K562 (cell line): ENCODE data around the gene CPEB1. TPM values are rescaled to one million over a fixed set of nuclear protein-coding genes. Genes with fewer than 3 reads are reported as not detected.

ENCODE experiments used
- ARHGAP35 ChIP-seq: fragments of 450-650 bp; IDR thresholded peaks from 2 replicates; pipeline ENCODE4 v1.6.1; 2018; ENCODE audit not compliant: partially characterized antibody
- CBX8 ChIP-seq: fragments of 200-600 bp; sonication (generic); IDR thresholded peaks from 2 replicates; pipeline ENCODE4 v1.6.1; 2012; ENCODE audit warnings: borderline replicate concordance, mixed run types, low read depth, mild to moderate bottlenecking, moderate library complexity, mixed read lengths, low read length, control low read depth, inconsistent platforms; ENCODE audit not compliant: poor library complexity, severe bottlenecking; ENCODE audit errors: extremely low read depth
- DMBX1 ChIP-seq: fragments of 250-450 bp; sonication (Bioruptor Pico); IDR thresholded peaks from 2 replicates; pipeline ENCODE4 v1.8.0; 2022; ENCODE audit warnings: inconsistent platforms, mild to moderate bottlenecking, moderate library complexity, borderline replicate concordance
- DPF2 ChIP-seq: fragments of 450-650 bp; IDR thresholded peaks from 2 replicates; pipeline ENCODE4 v1.6.1; 2016
- ESRRA ChIP-seq: fragments of 450-650 bp; IDR thresholded peaks from 2 replicates; pipeline ENCODE4 v1.6.1; 2014; ENCODE audit warnings: low read depth, mild to moderate bottlenecking, moderate library complexity, borderline replicate concordance
- HSF4 ChIP-seq: fragments of 250-450 bp; sonication (Bioruptor Pico); IDR thresholded peaks from 2 replicates; pipeline ENCODE4 v2.1.2; 2022; ENCODE audit warnings: mild to moderate bottlenecking, moderate library complexity, borderline replicate concordance
- L3MBTL2 ChIP-seq: fragments of 450-650 bp; IDR thresholded peaks from 2 replicates; pipeline ENCODE4 v1.6.1; 2016; ENCODE audit warnings: mild to moderate bottlenecking, moderate library complexity
- NFXL1 ChIP-seq: fragments of 450-650 bp; formaldehyde crosslinking; IDR thresholded peaks from 2 replicates; pipeline ENCODE4 v1.4.0; 2021; ENCODE audit warnings: mild to moderate bottlenecking
- PBX2 ChIP-seq, 2 experiments: IDR thresholded peaks in 1 of 2; conservative IDR thresholded peaks in 1 of 2; 2 replicates each; pipeline ENCODE4 v1.6.1; 2016; ENCODE audit warnings: low read depth in 2 of 2, mild to moderate bottlenecking in 1 of 2, missing compliant biosample characterization in 1 of 2, missing genetic modification characterization in 1 of 2, moderate library complexity in 1 of 2
- RREB1 ChIP-seq: fragments of 250-450 bp; sonication (Bioruptor Pico); IDR thresholded peaks from 2 replicates; pipeline ENCODE4 v1.4.0; 2020
- SIN3A ChIP-seq, 2 experiments: fragments of 150-350 bp in 1 of 2; IDR thresholded peaks; 2 replicates each; pipeline ENCODE4 v1.6.1; 2011 to 2016; ENCODE audit warnings: borderline replicate concordance in 2 of 2, low read depth in 2 of 2, low read length in 2 of 2, mild to moderate bottlenecking in 2 of 2, moderate library complexity in 2 of 2; ENCODE audit not compliant: control insufficient read depth in 1 of 2
- TAL1 ChIP-seq: fragments of 450-650 bp; IDR thresholded peaks from 2 replicates; pipeline ENCODE4 v1.6.1; 2016; ENCODE audit warnings: mild to moderate bottlenecking
- ZBTB7A ChIP-seq: IDR thresholded peaks from 2 replicates; pipeline ENCODE4 v1.6.1; 2011; ENCODE audit warnings: low read depth, mild to moderate bottlenecking, low read length, moderate library complexity, borderline replicate concordance; ENCODE audit not compliant: control insufficient read depth
- ZNF518B ChIP-seq: fragments of 250-450 bp; sonication (Bioruptor Pico); IDR thresholded peaks from 2 replicates; pipeline ENCODE4 v1.5.0; 2021; ENCODE audit warnings: mild to moderate bottlenecking, moderate library complexity
- ZNF77 ChIP-seq: fragments of 250-450 bp; sonication (Bioruptor Pico); IDR thresholded peaks from 2 replicates; pipeline ENCODE4 v1.5.0; 2020
- polyA plus RNA-seq, 8 experiments: library from polyadenylated mRNA; depleted of rRNA in 4 of 8; stranded (reverse) in 5 of 8; unstranded in 3 of 8; fragments of >200 nt; fragmentation: Nextera tagmentation in 2 of 8; fragmentation: Illumina TruSeq in 1 of 8; extraction: Ambion mirVana in 2 of 8; extraction: Trizol in 1 of 8; gene quantifications; 2 replicates each; pipeline versions ENCODE4 v1.2.1 to v1.2.3, GENCODE V29; 2011 to 2014; ENCODE audit warnings: inconsistent platforms in 1 of 8, missing spikeins in 1 of 8
- total RNA-seq, 7 experiments: library from RNA; depleted of rRNA in 6 of 7; stranded (reverse); fragments of >200 nt in 6 of 7; fragmentation: Illumina TruSeq in 2 of 7; extraction: Trizol in 2 of 7; gene quantifications; 2 replicates each; pipeline versions ENCODE4 v1.2.1 to v1.2.3, GENCODE V29; 2011 to 2021; ENCODE audit warnings: low replicate concordance in 1 of 7

The CPEB1 gene
- total and polyA plus RNA-seq, 9 of the 15 experiments (the other 6 are each of a cell fraction or from before 2014, with no cell fraction given), result 2.2 to 13.4 (median 9.7) TPM

GRCh38 chr15:82549199-82549665, 97.9 kb downstream of the CPEB1 start (continued):
- no peak for TF ChIP-seq NFXL1
- TF ChIP-seq ESRRA, result no peak
- TF ChIP-seq RREB1 (CRISPR knock-in tag), result no peak
- TF ChIP-seq ZNF518B (CRISPR knock-in tag), result no peak
- TF ChIP-seq L3MBTL2, result peak; percentile 44; the same call in 1 of the 2 replicates
- no peak for TF ChIP-seq ZBTB7A
- TF ChIP-seq ZNF77 (CRISPR knock-in tag), result no peak
- TF ChIP-seq PBX2 (CRISPR knock-in tag; IDR thresholded peaks at IDR 0.05; ENCODE audit: low read depth), result no peak
- TF ChIP-seq PBX2 (tag; conservative IDR thresholded peaks at IDR 0.05; ENCODE audit: low read depth), result no peak
- TF ChIP-seq HSF4 (CRISPR knock-in tag), result peak; percentile 63; the same call in 1 of the 2 replicates
- TF ChIP-seq SIN3A (IDR thresholded peaks at IDR 0.05; ENCODE audit: borderline replicate concordance in 2 of 2, control insufficient read depth in 1 of 2, low read depth in 2 of 2, low read length in 2 of 2), result no peak
- peak; percentile 42; the same call in 1 of the 2 replicates for TF ChIP-seq DPF2
- no peak for TF ChIP-seq ARHGAP35
- TF ChIP-seq CBX8, result no peak
- TF ChIP-seq TAL1, result 0 out of 2 replicates have a peak, but pooled peaks have one; percentile 30
- peak; percentile 78; the same call in 1 of the 2 replicates for TF ChIP-seq DMBX1 (CRISPR knock-in tag)
